ENCODE data around the gene DRC3.
"Not testable (repeated sequence)": the region's sequence is repeated elsewhere in the genome, so short reads cannot be mapped to it uniquely, and the experiment has no call there.

DRC3 gene

DNA sequence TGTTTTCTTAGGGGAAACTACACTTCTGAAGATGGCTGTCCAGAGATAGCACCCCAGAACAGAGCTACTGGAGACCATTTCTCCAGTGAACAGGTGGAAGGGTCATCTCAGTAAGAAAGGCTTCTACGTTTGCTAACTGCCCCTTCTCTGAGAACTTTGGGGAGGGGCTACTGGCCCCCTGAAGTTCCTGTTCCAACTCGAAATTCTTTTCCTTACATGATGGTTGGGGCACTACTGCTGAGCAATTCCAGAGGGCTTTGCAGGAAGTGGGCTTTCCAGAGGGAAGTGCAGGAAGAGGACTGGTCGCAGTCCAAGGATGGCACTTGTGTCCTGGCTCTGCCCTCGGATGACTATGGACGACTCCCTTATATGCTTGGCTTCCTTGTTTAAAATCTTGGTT lies 31.6 kb upstream of the DRC3 start:
- DNase-seq, result no peak

DNA sequence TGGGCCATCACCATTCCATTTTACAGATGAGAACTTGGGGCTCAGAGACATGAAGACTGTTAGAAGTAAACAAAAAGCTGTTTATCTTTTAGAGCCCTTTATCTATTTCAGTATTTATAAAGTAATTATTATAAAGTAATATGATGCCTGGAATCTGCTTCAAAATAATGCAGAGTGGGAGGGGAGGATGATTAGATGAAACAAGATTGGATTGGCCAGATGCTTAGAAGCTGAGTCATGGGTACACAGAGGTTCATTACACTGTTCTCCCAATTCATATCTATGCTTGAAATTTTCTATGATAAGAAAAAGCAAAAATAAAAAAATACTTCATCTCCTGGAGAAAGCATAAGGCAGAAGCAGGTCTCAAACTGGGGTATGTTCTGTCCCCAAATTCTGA lies 29.8 kb upstream of the DRC3 start:
- no peak for DNase-seq

DNA sequence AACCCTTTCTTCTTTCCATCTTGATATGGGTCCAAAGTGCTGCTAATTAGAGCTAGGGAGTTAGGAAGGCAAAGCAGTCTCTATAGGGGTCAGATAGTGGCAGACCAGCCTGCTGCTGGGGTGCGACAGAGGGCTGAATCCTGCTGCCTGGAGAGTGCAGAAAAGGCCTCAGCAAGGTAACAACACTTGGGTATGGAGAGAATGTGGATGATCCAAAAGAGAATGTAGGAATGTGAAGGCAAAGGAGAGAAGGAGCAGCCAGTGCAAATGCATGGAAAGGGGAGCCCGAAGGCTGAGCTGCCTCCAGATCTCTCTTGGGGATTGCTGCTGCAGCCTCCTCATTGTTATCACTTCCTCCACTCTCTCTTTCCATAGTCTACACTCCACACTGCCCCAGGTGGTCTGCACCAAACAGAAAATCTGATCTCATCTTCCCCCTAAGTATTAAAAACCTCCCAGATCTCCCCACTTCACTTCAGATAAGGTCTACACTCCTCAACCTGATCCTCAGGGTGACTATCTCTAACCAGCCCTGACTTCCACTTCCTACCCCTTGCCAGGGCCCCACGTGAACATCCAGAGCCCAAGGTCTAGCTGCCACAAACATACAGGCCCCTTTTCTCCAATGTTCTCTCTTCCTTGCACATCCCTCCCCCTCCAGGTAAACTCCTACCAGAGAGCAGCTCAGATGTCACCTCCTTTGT lies 29.2 kb upstream of the DRC3 start:
- no peak for DNase-seq

DNA sequence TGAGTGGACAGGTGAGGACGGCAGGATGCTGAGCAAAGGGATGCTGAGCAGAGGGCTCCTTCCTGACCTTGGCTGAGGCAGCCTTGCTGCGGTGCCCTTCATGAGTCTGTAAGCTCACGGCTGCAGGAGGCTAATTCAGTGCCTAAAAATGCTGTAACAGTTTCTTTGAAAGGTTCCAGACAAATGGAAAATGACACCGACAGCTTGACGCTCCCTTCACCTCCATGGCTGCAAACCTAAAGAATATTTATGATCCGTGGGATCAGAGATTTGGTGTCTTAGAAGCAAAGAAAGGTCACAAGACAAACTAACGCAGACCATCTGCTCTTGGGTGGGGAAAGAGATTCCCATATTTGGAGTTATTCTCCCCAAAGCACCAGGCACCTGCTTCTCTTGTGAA lies 28.4 kb upstream of the DRC3 start:
- DNase-seq, result no peak

DNA sequence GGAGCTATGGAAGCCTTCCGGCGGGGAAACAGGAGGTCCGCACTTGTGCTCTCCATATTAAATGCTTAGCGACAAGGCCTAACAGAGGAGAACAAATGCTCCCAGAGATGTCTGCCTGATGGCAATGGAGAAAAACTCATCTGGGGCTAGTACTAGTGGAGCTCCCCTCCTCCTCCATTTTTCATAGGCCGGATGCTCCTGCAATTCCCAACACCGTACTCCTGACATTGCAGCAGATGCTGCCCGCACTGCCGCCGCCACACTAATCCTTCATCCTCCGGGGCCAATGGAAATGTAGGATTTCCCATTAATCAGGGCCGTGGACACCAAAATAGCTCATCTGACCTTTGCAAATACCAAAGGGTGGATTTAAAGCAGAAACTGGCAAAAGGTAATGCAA lies 27.9 kb upstream of the DRC3 start:
- DNase-seq, result no peak

DNA sequence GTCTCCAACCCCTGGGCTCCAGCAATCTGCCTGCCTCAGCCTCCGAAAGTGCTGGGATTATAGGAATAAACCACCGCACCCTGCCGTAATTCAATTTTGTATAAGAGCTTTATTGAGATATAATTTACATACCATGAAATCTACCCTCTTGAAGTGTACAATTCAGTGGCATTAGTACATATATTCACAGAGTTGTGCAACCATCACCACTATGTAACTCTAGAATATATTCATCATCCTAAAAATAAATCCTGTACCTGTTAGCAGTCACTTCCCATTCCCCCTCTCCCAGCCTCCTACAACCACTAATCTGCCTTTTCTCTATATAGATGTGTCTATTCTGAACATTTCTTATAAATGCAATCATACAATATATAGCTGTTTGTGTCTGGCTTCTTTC lies 26.6 kb upstream of the DRC3 start:
- DNase-seq, result no peak

DNA sequence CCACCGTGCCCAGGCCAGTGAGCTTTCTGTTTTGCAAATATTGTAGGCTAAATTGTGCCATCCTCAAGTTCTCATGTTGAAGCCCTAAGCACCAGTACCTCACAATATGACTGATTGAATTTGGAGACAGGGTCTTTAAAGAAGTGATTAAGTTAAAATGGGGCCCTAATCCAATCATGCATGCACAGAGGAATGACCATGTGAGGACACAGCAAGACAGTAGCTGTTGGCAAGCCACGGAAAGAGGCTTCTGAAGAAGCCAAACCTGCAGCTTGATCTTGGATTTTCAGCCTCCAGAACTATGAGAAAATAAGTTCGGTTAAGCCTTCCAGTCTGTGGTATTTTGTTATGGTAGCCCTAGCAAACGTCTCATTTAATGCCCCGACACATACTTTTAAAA lies 25.4 kb upstream of the DRC3 start:
- DNase-seq, result no peak

DNA sequence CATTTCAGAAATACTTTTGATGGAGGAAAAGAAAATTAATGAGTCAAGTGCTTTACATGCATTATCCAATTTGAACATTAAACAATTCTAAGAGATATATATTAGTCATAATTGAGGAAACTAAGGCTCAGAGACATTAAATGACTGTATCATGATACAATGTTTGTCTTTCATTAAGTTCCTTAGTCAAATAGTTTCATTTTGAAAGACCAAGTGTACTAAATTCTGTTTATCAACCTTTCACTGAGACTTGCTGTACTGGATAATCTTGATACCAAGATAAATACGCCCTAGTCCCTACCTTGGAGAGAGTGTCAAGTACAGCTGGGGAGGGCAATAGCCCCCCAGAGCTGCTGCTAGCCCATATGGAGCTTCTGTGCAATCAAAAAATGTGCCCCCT lies 24.7 kb upstream of the DRC3 start:
- no peak for DNase-seq

DNA sequence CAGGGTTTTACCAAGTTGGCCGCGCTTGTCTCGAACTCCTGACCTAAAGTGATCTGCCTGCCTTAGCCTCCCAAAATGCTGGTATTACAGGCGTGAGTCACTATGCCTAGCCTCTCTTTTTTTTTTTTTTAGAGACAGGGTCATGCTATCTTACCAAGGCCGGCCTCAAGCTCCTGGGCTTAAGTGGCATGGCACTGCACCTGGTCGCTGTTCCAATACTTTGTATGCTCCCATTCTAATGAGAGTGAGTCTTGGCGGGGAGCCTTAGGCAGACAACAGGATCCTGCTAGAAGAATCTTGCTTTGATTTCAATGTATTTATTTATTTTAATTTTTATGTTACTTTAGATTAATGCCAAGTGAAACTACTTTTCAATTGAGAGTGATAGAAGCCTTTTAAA lies 22.3 kb upstream of the DRC3 start:
- no peak for DNase-seq

DNA sequence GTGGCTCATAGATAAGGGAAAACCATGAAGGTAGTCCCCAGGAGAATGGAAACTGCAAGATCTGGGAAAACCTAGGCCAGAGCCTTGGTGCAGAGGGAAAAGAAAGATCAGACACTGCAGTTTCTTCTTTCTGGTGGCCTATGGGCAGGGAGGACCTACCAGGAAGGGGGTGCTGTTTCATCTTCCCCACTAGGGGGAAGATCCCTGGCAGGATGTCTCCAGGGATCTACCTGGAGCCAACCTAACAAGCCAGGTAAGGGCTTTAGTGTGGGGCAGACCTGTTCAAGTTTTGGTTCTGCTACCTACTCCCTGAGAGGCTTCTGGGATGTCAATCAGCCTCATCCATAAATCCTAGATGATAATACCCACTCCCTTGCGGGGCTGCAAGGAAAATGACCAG lies 21.9 kb upstream of the DRC3 start:
- no peak for DNase-seq

DNA sequence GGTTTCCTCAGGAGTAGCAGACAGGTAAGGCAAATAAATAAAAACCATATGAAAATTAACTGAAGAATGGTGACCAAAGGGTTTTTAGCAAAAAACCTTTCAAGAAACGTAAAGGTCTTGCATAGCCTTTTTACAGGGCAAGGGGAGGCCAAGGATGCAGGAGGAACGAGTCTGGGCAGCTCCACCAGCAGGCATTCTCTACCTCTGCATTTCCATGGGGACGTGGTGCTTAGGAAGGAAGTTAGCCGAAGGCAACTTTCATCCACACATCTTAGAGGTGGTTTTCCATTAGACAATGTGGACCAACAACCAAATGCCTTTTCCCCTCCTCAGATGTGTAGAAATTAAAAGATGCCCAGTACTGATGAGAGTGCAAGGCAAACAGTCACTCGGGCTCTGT lies 21.1 kb upstream of the DRC3 start:
- no peak for DNase-seq

DNA sequence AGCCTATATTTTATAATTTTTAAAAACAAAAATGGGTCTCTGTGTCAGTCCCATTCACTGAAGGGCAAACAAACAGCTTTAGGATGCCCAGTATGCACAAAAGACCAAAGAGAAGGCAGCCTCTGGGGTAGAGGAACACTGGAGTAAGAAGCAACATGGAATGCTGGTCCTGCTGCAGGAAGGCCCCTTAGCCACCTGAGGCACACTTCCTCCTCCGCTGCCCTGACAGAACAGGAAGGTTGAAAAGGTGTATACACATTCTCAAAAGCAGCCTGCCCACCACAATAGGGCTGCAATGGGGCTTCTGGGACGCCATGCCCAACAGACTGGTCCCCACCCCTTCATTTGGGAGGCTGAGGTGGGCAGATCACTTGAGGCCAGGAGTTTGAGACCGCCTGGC lies 20.0 kb upstream of the DRC3 start:
- DNase-seq, result no peak

DNA sequence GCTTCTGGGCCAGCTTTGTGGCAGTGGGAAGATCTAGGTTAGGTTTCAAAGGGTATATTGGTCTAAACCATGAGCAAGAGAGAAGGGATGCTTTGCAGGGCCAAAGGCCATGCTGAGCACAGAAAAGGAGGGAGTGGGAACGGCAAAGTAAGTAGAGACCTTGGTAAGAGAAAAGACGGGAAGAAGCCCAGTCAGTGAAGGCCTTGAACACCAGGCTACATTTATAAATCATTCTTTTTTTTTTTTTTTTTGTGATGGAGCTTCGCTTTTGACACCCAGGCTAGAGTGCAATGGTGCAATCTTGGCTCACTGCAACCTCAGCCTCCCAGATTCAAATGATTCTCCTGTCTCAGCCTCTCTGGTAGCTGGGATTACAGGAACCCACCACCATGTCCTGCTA lies 18.6 kb upstream of the DRC3 start:
- no peak for DNase-seq

DNA sequence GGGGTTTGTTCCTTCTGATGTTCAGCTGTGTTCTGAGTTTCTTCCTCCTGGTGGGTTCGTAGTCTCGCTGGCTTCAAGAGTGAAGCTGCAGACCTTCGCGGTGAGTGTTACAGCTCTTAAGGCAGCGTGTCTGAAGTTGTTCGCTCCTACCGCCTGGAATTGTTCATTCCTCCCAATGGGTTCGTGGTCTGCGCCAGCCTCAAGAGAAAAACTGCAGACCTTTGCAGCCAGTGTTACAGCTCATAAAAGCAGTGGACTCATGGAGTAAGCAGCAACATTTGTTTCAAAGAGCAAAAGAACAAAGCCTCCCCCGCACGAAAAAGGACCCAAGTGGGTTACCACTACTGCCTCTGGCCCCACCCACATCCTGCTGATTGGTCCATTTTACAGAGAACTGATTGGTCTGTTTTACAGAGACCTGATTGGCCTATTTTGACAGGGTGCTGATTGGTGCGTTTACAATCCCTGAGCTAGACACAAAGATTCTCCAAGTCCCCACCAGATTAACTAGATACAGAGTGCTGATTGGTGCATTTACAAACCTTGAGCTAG lies 16.8 kb upstream of the DRC3 start:
- DNase-seq, result not testable (repeated sequence)

DNA sequence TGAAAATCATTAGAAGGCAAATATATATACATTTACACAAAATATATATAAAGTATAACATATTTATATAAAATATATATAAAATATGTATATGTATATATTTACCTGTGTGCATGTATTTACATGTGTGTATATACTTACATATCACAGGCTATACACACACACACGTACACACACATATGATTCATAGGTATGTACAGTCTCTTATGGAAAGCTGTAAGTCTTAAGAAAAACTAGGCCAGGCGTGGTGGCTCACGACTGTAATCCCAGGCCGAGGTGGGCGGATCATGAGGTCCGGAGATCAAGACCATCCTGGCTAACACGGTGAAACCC lies 15.1 kb upstream of the DRC3 start:
- DNase-seq, result no peak

DNA sequence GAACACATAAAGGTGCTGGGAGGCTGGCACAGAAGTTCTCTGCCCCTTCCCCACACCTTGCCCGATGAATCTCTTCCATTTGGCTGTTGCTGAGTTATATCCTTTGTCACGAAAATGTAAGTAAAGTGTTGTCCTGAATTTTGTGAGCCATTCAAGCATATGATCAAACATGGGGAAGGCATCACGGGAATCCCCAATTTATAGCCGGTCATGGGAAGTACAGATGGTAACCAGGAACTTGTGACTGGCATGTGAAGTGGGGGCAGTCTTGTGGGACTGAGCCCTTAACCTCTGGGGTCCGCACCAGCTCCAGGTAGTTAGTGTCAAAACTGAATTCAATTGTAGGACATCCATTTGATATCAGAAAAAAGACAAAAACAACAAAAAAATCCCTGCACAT lies 13.7 kb upstream of the DRC3 start:
- no peak for DNase-seq

DNA sequence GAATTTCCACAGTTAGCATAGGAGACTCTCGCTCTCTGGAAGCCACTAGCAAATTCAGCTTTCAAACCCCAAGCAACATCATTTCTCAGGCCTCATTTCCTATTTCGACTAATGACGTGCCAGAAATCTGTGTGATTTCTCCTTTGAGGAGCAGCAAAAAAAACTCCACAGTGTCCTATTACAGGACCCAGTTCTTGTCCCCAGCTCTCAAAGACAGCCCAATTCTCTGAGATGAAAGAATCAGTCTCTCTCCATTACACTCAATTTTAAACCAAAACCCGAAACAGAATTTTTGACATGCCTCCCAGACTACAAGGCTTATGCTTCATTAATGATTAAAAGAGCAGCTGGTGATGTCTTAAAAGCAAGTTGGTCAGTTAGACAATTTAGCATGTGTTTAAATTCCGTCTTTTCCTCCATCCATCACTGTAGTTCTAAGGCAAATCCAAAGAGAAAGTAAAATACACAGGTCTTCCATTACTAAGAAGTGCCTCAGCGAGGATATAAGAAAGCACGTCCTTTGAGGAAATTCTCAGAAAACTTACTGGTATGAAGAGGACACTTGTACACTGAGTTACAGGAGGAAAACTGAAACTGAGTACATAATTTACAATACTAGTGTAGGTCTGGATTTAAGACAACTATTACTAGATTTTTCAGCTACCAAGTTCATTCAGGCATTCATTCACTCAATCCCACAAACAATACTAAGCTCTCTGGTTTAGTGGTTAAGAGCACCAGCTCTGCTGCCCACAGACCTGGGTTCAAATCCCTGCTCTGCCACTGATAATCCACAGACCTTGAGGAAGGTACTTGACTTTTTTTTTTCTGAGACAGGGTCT lies 12.9 kb upstream of the DRC3 start:
- DNase-seq, result no peak

DNA sequence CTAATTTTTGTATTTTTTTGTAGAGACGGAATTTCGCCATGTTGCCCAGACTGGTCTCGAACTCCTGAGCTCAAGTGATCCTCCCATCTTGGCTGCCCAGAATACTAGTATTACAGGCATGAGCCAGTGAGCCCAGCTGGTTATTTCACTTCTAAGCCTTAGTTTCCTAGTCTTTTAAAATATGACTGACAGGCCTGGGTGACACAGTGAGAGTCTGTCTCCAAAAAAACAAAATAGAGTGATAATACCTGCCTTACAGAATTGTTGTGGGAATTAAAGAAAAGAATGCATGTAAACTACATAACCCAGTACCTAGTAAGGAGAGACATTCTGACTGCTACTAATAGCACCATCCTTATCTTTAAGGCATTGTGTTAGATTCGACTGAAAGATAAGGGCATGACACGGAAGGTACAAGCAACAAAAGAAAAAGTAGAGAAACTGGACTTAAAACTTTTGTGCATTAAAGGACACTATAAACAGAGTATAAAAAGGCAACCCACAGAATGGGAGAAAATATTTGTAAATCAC lies 12.1 kb upstream of the DRC3 start:
- no peak for DNase-seq

DNA sequence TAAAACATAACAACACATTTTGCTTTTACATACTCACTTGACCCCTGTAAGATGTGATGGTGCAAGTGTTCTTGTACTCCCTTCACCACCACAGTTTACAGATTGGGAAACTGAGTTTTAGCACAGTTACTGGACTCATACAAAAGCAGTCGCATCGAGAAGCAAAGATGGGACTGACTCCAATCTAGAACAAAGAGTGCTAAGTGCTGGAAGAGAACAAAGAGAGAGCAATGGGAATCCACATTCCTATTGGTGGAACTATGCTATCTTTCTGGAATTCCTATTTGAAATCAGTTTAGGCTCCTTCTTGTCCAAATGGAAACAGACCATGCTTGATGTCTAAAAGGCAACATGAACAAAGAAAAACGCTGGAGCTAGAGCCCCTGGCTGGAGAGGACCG lies 9.6 kb upstream of the DRC3 start:
- DNase-seq, result no peak

DNA sequence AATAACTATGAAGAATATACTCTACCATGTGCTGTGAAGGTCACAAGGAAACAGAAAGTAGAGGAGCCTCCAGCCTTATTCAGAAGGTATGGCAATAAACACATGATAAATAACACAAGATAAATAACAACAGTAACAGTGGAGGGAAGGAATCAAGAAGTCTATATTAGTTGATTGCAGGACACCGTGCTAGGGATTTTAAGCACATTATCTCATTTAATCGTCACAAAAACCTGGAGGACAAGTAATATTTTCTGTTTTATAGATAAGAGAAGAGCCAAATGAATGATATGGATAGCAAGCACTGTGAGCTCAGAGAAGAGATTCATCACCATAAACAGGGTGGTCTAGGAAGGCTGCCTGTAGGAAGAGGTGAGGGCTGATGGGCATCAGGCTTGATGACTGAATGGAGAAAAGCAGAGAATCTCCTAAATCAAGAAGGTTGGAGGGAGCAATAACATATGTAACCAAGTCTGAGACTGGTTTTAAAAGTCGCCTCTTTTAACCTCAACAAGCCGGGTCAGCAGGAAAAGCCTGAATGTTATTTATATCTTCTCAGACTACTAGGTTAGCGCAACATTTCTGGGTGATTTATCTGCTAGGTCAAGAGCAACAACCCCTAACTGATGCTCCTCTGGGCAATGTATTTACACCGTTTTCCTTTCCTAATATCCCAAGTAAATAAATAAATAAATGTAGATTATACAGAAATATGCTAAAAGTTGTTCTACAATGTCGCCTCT lies 8.8 kb upstream of the DRC3 start:
- no peak for DNase-seq

DNA sequence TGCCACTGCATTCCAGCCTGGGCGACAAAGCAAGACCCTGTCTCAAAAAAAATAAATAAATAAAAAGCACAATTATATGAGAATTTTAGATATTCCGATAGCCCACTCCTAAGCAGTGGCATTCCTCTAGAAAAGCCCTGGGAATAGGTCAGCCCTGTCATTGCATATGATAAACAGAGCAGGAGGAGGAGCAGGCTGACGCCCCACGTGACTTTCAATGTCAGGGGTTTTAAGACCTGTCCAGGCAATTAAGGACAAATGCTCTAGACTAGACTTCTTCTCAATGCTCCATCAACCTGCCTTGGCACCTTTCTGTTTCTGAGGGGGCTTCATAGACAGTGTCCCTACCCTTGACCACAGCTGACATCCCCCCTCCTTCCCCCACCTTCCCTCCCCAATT lies 8.0 kb upstream of the DRC3 start:
- no peak for DNase-seq

DNA sequence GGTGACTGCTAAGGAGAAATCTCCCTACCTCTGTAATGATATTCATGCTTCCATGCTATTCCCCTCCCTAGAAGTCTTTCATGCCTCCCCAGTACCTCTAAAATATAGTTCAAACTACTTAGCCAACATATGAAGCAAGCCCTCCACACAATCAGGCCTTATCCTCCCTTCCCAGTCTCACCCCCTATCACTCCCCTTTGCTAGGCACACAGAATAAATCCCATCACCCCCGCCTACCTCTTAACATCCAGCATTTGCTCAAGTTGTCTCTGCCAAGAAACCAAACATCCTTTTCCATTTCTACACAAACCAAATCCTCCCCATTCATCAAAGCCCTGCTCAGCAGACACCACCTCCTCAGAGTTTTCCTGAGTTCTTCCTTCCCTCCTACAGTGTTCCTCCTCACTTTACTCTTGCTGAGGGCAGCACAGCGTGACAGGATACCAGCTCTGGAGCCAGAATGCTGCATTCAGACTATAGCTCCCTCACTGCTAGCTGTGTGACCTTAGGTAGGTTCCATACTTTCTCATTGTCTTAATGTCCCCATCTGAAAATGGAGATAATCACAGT lies 7.4 kb upstream of the DRC3 start:
- DNase-seq, result no peak

DNA sequence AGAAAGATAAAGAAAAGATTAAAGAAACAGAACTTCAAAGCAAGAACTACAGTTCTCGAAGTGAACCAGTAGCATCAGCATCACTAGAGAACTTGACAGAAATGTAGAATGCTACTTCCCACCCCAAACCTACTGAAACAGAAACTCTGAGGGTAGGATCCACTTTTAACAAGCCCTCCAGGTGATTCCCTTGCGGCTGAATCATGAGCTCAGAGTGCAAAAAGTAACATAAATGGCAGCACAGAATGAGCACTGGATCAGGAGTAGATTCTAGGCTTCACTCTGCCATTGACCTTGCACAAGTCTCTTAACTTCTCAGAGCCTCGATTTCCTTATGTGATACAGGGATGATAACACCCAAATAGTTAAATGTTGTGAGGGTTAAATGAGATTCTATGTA lies 6.3 kb upstream of the DRC3 start:
- DNase-seq, result no peak

Data from femur (tissue), 1 donor.